HG02678 (cell line): ENCODE measurements around the gene F8.
"Not testable (repeated sequence)": the region's sequence is repeated elsewhere in the genome, so short reads cannot be mapped to it uniquely, and the experiment has no call there.

Source experiments
- ATAC-seq: cut with Tn5 transposase; IDR thresholded peaks from one replicate; pipeline ENCODE4 v1.9.1; 2021; ENCODE audit warnings: mild to moderate bottlenecking, moderate library complexity; ENCODE audit not compliant: unreplicated experiment

F8 gene

DNA sequence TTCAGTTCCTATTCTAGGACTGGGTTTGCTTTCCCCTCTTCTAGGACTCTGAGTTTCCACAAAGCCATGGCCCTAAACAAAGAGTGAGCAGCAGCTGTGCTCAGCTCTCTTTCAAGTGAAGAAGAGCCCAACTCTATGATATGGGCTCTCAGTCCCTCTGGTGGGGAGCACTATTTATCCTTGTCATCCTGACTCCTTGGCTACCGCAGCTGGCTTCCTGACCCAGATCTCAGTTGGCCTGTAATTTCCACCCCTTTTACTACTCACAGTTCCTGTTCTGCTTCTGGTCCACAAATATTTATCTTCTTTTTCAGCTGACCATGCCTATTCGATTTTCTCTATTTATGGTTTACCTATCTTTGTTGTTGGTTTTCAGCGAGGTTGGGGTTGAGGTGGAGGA, 33.8 kb downstream of the F8 start:
- no peak for ATAC-seq

DNA sequence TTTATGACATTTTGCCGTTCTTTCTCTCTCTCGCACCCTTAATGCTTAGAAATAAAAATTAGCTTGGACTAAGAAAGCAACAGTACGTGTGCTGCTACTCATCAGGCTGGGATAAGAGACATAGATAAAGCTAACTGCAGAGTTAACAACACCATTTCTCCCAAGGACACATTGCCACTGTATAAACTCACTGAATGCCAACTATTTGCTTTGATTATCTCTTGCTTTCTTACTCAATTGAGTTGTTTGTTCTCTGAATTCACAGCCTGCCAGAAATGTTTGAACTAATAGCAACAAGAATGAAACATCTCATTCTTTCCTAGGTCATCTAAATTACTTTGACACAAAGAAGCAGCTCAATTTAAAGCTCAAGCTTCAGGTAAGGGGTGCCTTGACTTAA, 34.6 kb downstream of the F8 start:
- ATAC-seq = no peak

DNA sequence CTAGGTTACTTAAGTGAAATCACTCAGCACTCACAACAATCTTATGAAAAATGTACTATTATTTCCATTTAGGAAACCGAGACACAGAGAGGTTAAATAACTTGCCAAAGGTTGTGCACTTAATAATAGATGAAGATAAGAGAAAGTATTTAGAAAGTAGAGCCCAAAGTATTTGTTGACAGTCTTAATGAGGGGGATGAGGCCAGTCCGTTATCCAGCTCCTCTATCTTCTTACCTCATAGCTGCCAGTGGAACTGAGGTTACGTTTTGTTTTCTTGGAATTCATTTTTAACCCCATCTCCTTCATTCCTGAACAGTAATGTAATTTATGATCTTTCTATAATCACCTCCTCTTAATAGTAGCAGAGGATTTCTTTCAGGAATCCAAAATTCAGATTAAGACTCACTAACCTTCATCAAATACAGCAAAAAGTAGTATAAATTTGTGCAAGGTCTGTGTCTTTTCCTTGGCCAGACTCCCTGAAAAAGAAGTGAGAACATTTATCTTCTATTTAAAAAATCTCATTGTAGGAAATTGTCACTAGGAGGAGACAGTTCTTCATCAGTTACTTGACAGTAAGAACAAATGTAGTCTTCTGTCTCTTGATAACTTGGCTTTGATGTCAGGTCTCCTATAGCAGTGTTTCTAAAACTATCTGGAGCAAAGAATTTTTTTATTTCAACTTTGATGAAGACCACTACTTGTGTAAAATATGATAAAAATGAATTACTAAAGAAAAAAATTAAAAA, 35.5 kb downstream of the F8 start:
- no peak for ATAC-seq

DNA sequence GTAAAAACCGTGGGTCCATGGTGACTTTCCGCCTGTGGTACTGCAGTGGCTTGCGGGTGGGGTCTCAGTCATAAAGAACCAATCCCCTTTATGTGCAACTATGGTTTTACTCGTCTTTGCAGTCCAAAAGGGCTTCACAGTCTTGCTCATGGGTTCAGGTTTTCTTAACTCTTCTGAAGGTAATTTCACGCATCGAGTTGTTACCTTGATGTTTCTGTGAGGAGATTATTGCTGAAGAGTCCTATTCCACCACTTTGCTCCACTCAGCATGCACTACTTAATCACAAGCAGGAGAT, 41.5 kb downstream of the F8 start:
- ATAC-seq = no peak

DNA sequence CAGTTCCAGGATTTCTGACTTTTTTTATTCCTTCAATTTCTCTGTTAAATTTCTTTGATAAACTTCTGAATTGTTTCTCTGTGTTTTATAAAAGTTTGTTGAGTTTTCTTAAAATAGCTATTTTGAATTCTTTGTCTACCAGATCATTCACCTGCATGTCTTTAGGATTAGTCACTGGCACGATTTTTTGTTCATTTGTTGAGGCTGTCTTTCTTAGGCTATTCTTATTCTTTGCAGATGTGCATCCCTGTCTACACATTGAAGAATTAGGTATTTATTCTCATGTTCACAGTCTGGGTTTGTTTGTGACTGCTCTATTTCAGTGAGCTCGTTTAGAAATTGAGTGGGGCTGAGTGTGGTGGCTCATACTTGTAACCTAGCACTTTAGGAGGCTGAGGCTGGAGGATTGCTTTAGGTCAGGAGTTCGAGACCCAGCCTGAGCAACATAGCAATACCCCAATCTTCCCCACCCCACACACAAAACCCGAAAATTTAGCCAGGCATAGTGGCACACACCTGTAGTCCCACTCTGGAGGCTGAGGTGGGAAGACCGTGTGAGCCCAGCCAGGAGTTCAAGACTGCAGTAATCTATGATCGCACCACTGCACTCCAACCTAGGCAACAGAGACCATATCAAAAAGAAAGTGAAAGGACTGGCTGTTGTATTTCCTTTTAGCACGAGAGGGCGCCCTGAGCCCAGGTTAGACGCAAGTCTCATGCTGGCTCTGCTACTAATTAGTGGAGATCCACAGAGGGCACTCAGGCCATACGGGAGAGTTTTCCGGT, 42.0 kb downstream of the F8 start:
- ATAC-seq = peak; percentile 93

DNA sequence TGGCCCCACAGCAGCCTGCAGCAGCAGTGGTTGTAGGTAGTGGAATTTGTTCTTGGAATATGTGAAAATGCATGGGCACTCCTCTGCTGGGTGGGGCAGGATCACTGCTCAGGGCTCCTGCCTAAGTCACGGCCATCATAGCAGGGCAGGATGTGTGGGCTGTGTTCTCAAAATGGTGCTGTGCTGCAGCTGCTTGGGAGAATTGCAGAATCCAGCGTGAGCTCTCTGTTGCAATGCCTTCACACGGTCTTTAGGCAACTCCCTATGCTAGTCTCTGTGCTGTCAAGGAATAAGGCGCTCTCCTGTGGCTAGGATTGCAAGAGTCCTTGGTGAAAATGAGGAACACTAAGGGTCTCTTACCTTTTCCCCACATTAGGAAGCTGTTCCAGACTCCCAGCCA, 42.9 kb downstream of the F8 start:
- ATAC-seq = no peak

DNA sequence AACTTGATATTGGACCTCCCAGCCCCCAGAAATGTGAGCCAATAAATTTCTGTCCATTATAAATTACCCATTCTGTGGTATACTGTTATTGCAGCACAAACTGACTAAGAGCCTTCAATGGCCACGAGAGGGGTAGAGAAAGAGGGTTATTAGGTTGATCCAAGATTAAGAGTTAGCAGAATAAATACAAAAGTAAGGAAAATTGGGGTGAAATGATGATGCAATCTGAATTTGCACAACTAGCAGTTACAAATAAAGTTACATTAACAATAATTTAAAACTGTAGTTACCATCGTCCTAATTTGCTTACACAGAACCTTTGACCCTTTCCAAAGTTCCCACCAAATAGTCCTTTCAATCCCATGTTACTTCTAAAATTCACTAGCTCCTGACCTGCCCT, 54.2 kb downstream of the F8 start:
- no peak for ATAC-seq

DNA sequence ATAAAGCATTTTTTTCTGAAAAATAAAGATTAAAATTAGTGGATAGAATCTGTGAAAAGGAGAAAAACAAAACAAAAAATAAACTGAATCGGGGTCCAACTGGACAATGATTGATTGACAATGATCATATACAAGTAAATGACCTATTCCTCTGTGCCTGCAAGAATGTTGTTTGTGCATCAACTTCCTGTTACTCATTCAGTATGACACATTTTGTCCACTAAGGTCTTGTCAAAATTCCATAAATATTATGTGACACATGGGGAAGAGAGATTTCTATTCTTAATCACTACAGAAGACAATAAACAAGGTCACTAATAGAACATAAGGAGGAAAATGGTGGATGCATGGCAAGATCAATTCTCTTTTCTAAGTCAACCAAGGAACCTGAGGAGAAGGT, 54.9 kb downstream of the F8 start:
- ATAC-seq = no peak

DNA sequence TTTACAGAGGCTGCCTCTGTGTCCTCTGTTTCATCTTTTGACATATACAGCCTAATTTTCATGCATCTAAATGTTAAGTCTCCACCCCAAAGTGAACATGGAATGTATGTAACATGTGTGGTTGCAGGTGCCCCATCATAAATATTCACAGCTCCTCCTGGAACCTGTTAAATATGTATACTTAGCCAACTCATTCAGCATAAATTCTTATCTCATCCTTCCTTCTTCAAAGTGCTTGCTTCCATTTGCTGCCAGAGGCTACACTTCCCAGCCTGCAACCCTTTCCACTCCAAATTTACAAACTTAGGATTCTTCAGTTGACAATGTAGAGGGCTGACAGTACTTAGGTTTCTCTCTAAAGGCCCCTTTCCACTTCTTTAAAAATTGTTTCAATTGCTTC, 60.6 kb downstream of the F8 start:
- no peak for ATAC-seq

DNA sequence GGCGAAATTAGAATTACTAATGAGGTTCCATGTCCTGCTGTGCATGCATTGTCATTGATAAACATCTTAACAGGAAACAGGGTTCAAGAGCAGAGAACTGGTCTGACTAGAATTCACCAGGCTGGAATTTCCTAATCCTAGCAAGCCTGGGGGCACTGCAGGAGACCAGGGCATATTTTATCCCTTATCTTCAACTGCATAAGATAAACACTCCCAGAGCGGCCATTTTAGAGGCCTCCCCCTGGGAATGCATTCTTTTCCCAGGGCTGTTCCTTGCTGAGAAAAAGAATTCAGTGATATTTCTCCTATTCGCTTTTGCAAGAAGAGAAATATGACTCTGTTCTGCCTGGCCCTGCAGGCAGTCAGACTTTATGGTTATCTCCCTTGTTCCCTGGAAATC, 66.7 kb downstream of the F8 start:
- not testable (repeated sequence) for ATAC-seq

DNA sequence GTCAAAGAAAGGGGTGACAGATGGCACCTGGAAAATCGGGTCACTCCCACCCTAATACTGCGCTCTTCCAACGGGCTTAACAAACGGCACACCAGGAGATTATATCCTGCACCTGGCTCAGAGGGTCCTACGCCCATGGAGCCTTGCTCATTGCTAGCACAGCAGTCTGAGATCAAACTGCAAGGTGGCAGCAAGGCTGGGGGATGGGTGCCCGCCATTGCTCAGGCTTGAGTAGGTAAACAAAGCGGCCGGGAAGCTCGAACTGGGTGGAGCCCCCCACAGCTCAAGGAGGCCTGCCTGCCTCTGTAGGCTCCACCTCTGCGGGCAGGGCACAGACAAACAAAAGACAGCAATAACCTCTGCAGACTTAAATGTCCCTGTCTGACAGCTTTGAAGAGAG, 83.3 kb downstream of the F8 start:
- ATAC-seq = not testable (repeated sequence)

DNA sequence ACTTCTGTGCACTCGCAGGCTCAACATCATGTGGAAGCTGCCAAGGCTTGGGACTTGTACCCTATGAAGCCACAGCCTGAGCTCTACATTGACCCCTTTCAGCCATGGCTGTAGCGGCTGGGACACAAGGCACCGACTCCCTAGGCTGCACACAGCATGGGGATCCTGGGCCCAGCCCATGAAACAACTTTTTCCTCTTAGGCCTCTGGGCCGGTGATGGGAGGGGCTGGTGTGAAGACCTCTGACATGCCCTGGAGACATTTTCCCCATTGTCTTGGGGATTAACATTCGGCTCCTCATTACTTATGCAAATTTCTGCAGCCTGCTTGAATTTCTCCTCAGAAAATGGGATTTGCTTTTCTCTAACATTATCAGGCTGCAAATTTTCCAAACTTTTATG, 97.8 kb downstream of the F8 start:
- ATAC-seq = not testable (repeated sequence)

DNA sequence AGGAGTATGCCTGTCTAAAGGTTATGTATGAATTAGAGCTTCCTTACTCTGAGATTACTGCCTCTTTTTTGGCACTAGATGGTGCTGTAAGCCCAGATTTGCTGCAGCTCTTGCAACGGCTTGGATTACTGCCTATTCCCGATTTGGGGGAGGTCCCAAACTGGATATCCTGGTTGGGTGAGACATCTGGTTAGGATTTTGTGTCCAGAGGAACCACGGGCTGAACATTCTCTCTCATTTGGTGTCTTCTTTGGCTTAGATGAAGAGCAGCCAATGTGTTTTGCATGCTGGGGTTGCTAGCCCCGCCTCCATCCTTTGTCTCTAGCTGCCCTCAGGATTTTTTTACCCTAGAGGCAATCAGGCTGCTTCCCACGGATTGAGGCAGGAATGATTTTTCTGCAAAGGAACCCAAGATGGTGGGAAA, 104.5 kb downstream of the F8 start:
- no peak for ATAC-seq

DNA sequence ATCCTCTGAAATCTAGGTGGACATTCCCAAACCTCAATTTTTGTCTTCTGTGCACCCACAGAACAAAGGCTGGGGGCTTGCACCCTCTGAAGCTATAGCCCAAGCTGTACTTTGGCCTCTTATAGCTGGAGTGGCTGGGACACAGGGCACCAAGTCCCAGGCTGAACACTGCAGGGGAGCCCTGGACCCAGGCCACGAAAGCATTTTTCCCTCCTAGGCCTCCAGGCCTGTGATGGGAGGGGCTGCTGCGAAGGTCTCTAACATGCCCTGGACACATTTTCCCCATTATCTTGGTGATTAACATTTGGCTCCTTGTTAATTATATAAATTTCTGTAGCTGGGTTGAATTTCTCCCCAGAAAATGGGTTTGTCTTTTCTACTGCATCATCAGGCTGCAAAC, 108.5 kb downstream of the F8 start:
- no peak for ATAC-seq

DNA sequence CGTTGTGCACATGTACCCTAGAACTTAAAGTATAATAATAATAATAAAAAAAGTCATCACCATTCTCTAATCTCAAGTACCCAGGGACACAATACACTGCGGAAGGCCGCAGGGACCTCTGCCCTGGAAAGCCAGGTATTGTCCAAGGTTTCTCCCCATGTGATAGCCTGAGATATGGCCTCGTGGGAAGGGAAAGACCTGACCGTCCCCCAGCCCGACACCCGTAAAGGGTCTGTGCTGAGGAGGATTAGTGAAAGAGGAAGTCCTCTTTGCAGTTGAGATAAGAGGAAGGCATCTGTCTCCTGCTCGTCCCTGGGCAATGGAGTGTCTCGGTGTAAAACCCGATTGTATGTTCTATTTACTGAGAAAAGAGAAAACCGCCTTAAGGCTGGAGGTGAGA, 112.0 kb downstream of the F8 start:
- ATAC-seq = not testable (repeated sequence)

DNA sequence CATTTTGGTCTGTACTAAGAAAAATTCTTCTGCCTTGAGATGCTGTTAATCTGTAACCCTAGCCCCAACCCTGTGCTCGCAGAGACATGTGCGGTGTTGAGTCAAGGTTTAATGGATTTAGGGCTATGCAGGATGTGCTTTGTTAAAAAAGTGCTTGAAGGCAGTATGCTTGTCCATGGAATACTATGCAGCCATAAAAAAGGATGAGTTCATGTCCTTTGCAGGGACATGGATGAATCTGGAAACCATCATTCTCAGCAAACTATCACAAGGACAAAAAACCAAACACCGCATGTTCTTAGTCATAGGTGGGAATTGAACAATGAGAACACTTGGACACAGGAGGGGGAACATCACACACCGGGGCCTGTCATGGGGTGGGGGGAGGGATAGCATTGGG, 112.5 kb downstream of the F8 start:
- not testable (repeated sequence) for ATAC-seq

DNA sequence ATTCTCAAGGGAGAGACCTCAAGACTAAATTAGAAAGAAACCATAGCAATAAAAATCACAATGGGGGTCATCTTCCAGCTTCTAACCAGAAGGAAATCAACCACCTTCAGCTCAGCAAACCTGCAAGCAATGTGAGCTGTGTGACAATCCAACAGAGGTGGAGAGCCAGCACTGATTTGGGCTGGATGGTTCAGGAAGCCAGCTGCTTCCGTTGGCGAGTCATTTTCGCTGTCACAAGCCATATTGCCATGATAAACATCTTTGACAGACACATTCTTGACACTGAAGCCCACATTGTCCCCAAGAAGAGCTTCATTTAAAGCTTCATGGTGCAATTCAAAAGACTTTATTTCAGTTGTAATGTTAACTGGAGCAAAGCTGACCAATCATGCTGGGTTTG, 113.7 kb downstream of the F8 start:
- ATAC-seq = no peak

DNA sequence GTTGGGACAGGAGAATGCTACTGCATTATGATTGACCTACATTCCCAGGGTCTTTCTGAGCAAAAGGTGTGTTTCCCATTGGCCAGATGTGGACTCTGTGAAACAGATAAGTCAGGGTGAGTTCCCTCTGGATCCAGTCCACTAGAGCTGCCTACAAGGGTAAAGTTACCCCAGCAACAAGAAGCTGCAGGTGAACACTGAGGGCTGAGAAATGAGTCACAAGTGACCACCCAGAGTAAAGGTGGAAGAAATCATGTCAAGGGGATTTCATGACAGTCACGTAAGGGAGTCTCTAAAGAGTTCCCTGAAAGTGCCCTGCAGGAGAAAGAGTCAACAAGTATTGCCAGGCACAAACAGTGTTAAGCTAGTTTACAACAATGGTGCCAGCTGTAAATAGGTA, 120.1 kb downstream of the F8 start:
- no peak for ATAC-seq

DNA sequence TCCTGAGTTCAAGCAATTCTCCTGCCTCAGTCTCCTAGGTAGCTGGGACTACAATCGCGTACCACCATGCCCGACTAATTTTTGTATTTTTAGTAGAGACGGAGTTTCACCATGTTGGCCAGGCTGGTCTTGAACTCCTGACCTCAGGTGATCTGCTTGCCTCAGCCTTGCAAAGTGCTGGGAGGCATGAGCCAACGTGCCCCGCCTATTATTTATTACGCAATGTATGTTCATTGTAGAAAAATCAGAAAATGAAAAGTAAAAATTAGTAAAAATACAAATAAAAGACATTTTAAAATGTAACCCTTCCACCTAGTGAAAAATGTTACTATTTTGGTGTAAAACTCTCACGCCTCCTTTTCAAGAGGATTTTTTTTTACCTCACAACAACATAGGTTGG, 122.2 kb downstream of the F8 start:
- ATAC-seq = no peak

DNA sequence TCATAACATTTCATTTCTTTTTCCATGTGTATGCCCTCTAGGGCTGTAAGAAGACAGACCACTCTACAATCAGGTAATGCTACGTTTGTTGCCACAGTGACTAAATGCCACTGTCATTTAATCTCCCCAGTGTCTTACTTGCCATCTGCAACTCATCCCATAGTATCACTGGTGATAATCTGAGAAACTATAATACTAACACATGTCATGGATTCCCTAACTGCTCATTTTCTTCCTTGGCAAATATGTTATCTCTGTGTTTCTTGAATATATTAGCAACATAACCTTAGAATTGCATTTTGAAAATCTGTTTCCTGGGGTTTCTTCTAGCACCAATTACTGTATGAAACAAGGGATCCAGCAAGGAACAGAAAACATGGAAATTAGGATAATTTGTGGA, 130.2 kb downstream of the F8 start:
- no peak for ATAC-seq

DNA sequence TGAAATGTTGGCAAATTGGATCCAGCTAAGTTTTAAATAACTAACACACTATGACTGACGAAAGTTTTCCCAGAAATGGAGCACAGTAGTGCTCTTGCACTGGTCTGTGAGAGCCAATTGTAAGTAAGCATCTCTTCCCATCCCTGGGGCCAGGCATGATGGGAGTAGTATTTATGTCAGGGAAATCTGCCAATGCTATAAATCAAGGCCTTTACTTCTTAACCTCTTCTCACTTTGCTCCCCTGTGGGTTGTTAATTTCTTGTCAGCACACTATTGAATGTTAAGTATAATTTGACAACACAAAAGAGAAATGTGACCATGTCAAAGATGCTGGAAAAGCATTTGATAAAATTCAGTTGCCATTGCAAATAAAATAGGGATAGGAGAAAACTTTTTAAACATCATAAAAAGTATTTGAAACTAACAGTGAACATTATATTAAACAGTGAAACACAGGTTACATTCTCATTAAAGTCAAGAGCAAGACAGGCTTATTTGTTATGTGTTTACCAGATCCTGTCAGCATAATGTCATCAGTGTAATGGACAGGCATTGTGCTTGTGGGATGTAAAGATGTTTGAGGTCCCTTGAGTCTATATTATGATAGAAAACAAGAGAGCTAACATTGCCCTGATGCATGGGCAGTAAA, 131.4 kb downstream of the F8 start:
- ATAC-seq = no peak

DNA sequence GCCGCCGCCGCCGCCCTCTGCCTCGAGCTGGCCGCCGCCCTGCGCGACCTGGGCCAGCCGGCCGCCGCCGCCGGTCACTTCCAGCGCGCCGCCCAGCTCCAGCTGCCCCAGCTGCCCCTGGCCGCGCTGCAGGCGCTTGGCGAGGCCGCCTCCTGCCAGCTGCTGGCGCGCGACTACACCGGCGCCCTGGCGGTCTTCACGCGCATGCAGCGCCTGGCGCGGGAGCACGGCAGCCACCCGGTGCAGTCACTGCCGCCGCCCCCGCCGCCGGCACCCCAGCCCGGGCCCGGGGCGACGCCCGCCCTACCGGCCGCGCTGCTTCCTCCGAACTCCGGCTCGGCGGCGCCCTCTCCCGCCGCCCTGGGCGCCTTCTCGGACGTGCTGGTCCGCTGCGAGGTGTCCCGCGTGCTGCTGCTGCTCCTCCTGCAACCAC, 135.7 kb downstream of the F8 start:
- ATAC-seq = peak; percentile 59
